ENCODE data around the gene MAGI1. TPM values are rescaled to one million over a fixed set of nuclear protein-coding genes. Genes with fewer than 3 reads are reported as not detected.

MAGI1 gene
- total and polyA plus RNA-seq, 12 donors, result 5.7 to 58.2 (median 37.7) TPM

GRCh38 chr3:65368866-65369265 lies 669.9 kb downstream of the MAGI1 start:
- no peaks in the 10 kb centered on the region for H3K27me3 ChIP-seq
- no peak for ATAC-seq
- H3K27ac ChIP-seq, result no peak overlapping the region

GRCh38 chr3:65362688-65363087 lies 676.0 kb downstream of the MAGI1 start:
- H3K4me3 ChIP-seq, result no peak overlapping the region
- TF ChIP-seq CTCF (IDR thresholded peaks at IDR 0.05), result no peak
- no peak overlapping the region for H3K27ac ChIP-seq
- ATAC-seq (no peak), DNase-seq (no peak)
- intact Hi-C loops (cut with DNase I), result no loop called here
- peaks cover 0 to 72% (median 25%) of the 10 kb centered on the region in 9 donors for H3K36me3 ChIP-seq
- no peaks in the 10 kb centered on the region for H3K4me1 ChIP-seq
- 99 to 100% methylated on average over 1 of the region's 1 CpG for WGBS, 2 donors
- no peaks in the 10 kb centered on the region for H3K27me3 ChIP-seq
- H3K9me3 ChIP-seq, result peaks cover 0 to 8% (median 0%) of the 10 kb centered on the region in 11 donors

More at GRCh38 chr3:65368866-65369265, 669.9 kb downstream of the MAGI1 start:
- no peak for TF ChIP-seq CTCF (IDR thresholded peaks at IDR 0.05)
- Histone ChIP-seq H3K9me3 (peaks cover 0 to 10% (median 0%) of the 10 kb centered on the region in 11 donors), H3K36me3 (peaks cover 0 to 30% (median under 1%) of the 10 kb centered on the region in 9 donors), H3K4me1 (no peaks in the 10 kb centered on the region), H3K4me3 (no peak overlapping the region)
- intact Hi-C loops (cut with DNase I), result no loop called here
- DNase-seq, result no peak

- TF ChIP-seq CTCF (IDR thresholded peaks at IDR 0.05), result no peak
- no peak for ATAC-seq
- no peak overlapping the region for H3K27ac ChIP-seq
- peaks cover 0 to 7% (median 0%) of the 10 kb centered on the region in 7 donors for H3K27me3 ChIP-seq
- 94 to 97% methylated on average over 2 of the region's 2 CpGs for WGBS, 2 donors
- intact Hi-C loops (cut with DNase I), result no loop called here
- H3K4me3 ChIP-seq, result no peak overlapping the region
- DNase-seq, result no peak
- H3K9me3 ChIP-seq, result peaks cover 0 to 8% (median 0%) of the 10 kb centered on the region in 11 donors
- H3K4me1 ChIP-seq, result no peaks in the 10 kb centered on the region
- H3K36me3 ChIP-seq, result peaks cover 0 to 77% (median 28%) of the 10 kb centered on the region in 9 donors
These were observed 677.3 kb downstream of the MAGI1 start for GRCh38 chr3:65361448-65361847.

GRCh38 chr3:65356331-65357248 lies 682.1 kb downstream of the MAGI1 start:
- Histone ChIP-seq H3K27me3 (peaks cover 0 to 11% (median 0%) of the 10 kb centered on the region in 7 donors), H3K4me1 (peaks cover 0 to 7% (median 0%) of the 10 kb centered on the region in 9 donors), H3K36me3 (peaks cover 0 to 57% (median 10%) of the 10 kb centered on the region in 9 donors), H3K9me3 (peaks cover 0 to 3% (median 0%) of the 10 kb centered on the region in 11 donors), H3K27ac (no peak overlapping the region), H3K4me3 (peak overlapping the region in 8 of 10 donors; percentile 16 to 43 (median 38))
- ATAC-seq (peak in 6 of 8 donors; percentile 22 to 72 (median 42)), DNase-seq (peak; percentile 13 to 23)
- peak in 1 of 9 donors; percentile 27 for TF ChIP-seq CTCF (IDR thresholded peaks at IDR 0.05)
- 60 to 62% methylated on average over 72 to 74 of the region's 74 CpGs for WGBS, 2 donors
- intact Hi-C loops (cut with DNase I), result no loop called here
